ENCODE measurements around the gene ATRIP. TPM values are rescaled to one million over a fixed set of nuclear protein-coding genes. Genes with fewer than 3 reads are reported as not detected.

The ATRIP gene
- total RNA-seq, 4 donors from 2014 or later: 4.8 to 8.9 (median 7.1) TPM

DNA sequence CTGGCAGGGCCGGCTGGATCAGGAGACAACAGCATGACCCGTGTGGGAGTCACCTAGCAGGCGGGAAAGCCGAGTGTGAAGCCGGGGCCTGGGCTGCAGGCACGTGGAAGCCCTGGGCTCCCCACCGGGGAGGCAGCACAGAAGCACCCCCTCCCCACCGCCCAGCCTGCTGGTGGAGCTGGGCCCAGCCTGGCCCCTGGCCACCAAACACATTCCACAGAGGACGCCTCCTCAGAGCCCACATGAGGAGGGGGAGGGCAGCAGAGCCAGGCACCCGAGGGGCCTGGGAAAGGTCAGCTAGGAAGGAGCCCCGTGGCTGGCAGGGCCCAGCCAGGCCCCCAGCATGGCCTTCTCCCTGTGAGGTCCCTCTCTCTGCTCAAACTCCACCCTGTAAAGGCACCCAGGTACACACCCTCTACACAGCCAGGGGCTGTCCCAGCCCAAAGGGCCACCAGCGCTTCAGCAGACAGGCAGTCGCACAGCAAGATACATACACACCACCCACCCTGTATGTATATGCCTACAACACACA lies 21.2 kb upstream of the ATRIP start:
- Histone ChIP-seq H3K4me3 (peak overlapping the region in 2 of 4 donors; percentile 81 to 83), H3K27me3 (no peaks in the 10 kb centered on the region), H3K36me3 (peaks cover 13 to 50% (median 16%) of the 10 kb centered on the region in 3 donors), H3K4me1 (peaks cover 48 to 89% (median 56%) of the 10 kb centered on the region in 3 donors), H3K9me3 (no peaks in the 10 kb centered on the region), H3K27ac (peak overlapping the region; percentile 83 to 98 (median 96))
- TF ChIP-seq, protein P1, sequence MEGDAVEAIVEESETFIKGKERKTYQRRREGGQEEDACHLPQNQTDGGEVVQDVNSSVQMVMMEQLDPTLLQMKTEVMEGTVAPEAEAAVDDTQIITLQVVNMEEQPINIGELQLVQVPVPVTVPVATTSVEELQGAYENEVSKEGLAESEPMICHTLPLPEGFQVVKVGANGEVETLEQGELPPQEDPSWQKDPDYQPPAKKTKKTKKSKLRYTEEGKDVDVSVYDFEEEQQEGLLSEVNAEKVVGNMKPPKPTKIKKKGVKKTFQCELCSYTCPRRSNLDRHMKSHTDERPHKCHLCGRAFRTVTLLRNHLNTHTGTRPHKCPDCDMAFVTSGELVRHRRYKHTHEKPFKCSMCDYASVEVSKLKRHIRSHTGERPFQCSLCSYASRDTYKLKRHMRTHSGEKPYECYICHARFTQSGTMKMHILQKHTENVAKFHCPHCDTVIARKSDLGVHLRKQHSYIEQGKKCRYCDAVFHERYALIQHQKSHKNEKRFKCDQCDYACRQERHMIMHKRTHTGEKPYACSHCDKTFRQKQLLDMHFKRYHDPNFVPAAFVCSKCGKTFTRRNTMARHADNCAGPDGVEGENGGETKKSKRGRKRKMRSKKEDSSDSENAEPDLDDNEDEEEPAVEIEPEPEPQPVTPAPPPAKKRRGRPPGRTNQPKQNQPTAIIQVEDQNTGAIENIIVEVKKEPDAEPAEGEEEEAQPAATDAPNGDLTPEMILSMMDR (IDR thresholded peaks at IDR 0.05): no peak
- TF ChIP-seq POLR2A (IDR thresholded peaks at IDR 0.05): no peak
- 45 to 49% methylated on average over 2 to 5 of the region's 13 CpGs for WGBS, 2 donors
- no peak for DNase-seq
- intact Hi-C loops (cut with DNase I): no loop called here

DNA sequence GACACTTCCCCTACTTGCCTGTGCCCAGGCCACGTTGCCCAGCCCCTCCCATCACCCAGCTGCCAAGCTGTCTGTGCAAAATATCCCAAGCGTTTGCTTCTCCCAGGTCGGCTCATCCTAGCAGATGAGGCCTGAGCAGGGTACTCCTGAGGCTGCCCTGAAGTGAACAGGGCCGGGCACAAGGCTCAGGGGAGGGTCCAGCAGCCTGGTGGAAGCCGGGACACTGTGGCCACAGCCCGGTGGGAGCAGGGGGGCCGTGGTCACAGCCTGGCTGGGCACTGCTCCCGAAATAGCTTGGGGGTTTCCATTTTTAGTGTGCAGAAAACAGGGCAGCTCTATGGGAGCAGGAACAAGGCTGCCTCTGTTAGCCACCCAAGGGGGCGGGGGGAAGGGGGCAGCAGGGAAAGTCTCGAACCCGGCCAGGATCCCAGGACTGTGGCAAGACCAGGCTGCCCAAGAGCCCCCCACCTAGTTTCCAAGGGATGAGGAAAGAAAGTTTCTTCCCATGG lies 20.1 kb upstream of the ATRIP start:
- no peak for DNase-seq
- intact Hi-C loops (cut with DNase I): no loop called here
- peaks cover 8 to 39% (median 13%) of the 10 kb centered on the region in 3 donors for H3K36me3 ChIP-seq
- H3K4me1 ChIP-seq: peaks cover 58 to 93% (median 67%) of the 10 kb centered on the region in 3 donors
- peak overlapping the region; percentile 67 to 90 (median 82) for H3K4me3 ChIP-seq
- H3K27ac ChIP-seq: peak overlapping the region; percentile 83 to 98 (median 96)
- TF ChIP-seq, protein P1 (IDR thresholded peaks at IDR 0.05): no peak
- TF ChIP-seq POLR2A (IDR thresholded peaks at IDR 0.05): no peak
- H3K9me3 ChIP-seq: no peaks in the 10 kb centered on the region
- 9% methylated on average over 7 of the region's 11 CpGs; no CpG with 5 or more reads in 1 of the 2 donors for WGBS, 2 donors
- H3K27me3 ChIP-seq: no peaks in the 10 kb centered on the region

DNA sequence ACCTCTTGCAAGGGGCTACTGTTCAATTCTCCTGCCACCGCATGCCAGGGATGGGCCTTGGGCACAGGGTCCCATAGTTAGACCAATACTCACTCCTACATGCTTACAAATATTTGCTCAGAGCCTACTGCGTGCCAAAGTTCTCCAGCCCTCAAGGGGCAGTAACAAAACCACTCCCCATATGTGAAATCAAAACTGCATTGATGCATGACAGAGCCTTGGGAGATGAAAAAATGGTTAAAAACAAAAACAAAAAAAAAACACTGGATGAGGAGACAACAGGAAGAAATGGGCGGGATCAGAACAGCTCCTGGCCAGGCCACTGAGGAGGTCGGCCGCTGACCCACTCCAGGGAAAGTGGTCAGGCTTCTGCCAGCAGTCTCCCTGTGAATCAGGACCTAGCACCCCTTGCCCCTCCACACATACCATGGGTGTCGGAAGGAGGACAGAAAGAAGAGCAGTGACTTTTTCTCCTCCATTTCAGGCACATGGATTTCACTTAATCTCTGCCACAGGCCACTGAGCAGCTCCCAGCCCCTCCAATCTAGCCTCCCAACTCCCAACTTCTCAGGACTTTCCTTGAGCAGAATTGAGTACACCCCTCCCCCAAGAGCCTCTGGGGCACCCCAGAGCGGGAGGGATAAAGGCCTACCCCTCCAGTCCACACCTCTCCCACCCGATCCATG lies 19.4 kb upstream of the ATRIP start:
- DNase-seq: no peak
- intact Hi-C loops (cut with DNase I): no loop called here
- Histone ChIP-seq H3K36me3 (peaks cover 8 to 33% (median 13%) of the 10 kb centered on the region in 3 donors), H3K4me3 (peak overlapping the region; percentile 67 to 90 (median 82)), H3K9me3 (no peaks in the 10 kb centered on the region), H3K27ac (peak overlapping the region; percentile 95 to 98 (median 96)), H3K27me3 (no peaks in the 10 kb centered on the region), H3K4me1 (peaks cover 61 to 93% (median 73%) of the 10 kb centered on the region in 3 donors)
- TF ChIP-seq, protein P1 (IDR thresholded peaks at IDR 0.05): no peak
- no peak for TF ChIP-seq POLR2A (IDR thresholded peaks at IDR 0.05)
- WGBS, 2 donors: 20 to 32% methylated on average over 7 to 8 of the region's 8 CpGs

DNA sequence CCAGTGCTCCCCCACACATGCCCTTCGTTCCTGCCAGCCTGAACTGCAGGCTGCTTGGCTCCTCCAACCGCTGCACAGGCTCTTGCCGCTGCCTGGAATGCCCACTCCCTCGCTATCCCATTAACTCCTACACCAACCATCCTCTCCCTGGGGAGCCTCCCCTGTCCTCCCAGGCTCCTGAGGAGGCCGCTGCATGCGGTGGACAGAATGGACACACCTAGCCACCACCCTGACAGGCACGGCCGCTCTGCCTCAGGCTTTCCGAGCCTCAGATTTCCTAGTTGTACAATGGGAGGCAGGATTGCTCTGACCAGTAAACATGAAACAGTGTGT lies 18.9 kb upstream of the ATRIP start:
- WGBS, 2 donors: 36 to 60% methylated on average over 7 to 9 of the region's 9 CpGs
- peaks cover 8 to 28% (median 13%) of the 10 kb centered on the region in 3 donors for H3K36me3 ChIP-seq
- peaks cover 60 to 93% (median 72%) of the 10 kb centered on the region in 3 donors for H3K4me1 ChIP-seq
- H3K4me3 ChIP-seq: peak overlapping the region; percentile 67 to 90 (median 82)
- TF ChIP-seq POLR2A (IDR thresholded peaks at IDR 0.05): no peak
- TF ChIP-seq, protein P1 (IDR thresholded peaks at IDR 0.05): no peak
- H3K27me3 ChIP-seq: no peaks in the 10 kb centered on the region
- peak overlapping the region; percentile 95 to 98 (median 96) for H3K27ac ChIP-seq
- DNase-seq: no peak
- intact Hi-C loops (cut with DNase I): no loop called here
- H3K9me3 ChIP-seq: no peaks in the 10 kb centered on the region

DNA sequence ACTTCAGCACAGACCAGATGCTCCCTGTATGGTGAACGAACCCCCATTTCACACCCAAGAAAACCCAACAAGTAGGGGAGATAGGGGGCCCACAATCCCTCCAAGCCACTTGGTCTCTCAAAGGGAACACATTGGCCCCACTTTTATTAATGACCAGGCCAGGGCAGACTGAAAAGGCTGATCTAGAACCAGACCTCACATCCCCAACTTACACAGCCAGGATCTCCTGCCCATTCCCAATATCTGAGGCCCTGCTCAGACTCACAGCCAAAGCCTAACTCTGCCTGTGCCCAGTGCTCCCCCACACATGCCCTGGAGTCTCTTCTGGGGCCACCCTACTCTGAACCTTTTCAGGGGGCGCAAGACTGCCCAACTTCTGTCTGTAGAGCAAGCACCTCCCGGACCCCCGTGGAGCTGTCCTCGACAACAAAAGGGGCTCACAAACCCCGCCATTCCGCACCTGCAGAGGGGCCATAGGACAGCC lies 18.4 kb upstream of the ATRIP start:
- intact Hi-C loops (cut with DNase I): no loop called here
- Histone ChIP-seq H3K36me3 (peaks cover 5 to 27% (median 9%) of the 10 kb centered on the region in 3 donors), H3K4me3 (peak overlapping the region; percentile 67 to 90 (median 82)), H3K27ac (peak overlapping the region; percentile 95 to 98 (median 96)), H3K27me3 (no peaks in the 10 kb centered on the region), H3K9me3 (no peaks in the 10 kb centered on the region), H3K4me1 (peaks cover 59 to 93% (median 72%) of the 10 kb centered on the region in 3 donors)
- WGBS, 2 donors: 24% methylated on average over 6 of the region's 7 CpGs; no CpG with 5 or more reads in 1 of the 2 donors
- DNase-seq: no peak
- TF ChIP-seq POLR2A (IDR thresholded peaks at IDR 0.05): no peak
- TF ChIP-seq, protein P1 (IDR thresholded peaks at IDR 0.05): no peak
